Measurements from ENCODE around the gene P2RX6.

P2RX6 gene

GRCh38 chr22:20998411-20999336 lies 16.3 kb upstream of the P2RX6 start:
- H3K27me3 ChIP-seq, result no peaks in the 10 kb centered on the region
- H3K4me1 ChIP-seq, result peaks cover 10 to 34% (median 28%) of the 10 kb centered on the region in 4 donors
- no peak for TF ChIP-seq CTCF (IDR thresholded peaks at IDR 0.05)
- no peak overlapping the region for H3K4me3 ChIP-seq
- no peak overlapping the region for H3K27ac ChIP-seq
- no peak for DNase-seq
- H3K9me3 ChIP-seq, result no peaks in the 10 kb centered on the region
- peaks cover 9 to 65% (median 48%) of the 10 kb centered on the region in 3 donors for H3K36me3 ChIP-seq
- intact Hi-C loops (cut with DNase I; ENCODE audit: low total_unique reads), result loop anchor here (5.0 kb wide), 1 partner anchor 81 kb away; the partner anchor contains the start of gene CRKL

GRCh38 chr22:20999350-21000206 lies 15.4 kb upstream of the P2RX6 start:
- Histone ChIP-seq H3K36me3 (peaks cover 2 to 56% (median 42%) of the 10 kb centered on the region in 3 donors), H3K4me3 (peak overlapping the region in 1 of 2 donors; percentile 71)

GRCh38 chr22:21000207-21000986 lies 14.6 kb upstream of the P2RX6 start:
- intact Hi-C loops (cut with DNase I; ENCODE audit: low total_unique reads), result no loop called here

More at GRCh38 chr22:20999350-21000206, 15.4 kb upstream of the P2RX6 start:
- TF ChIP-seq CTCF (IDR thresholded peaks at IDR 0.05), result no peak
- DNase-seq, result no peak
- intact Hi-C loops (cut with DNase I; ENCODE audit: low total_unique reads), result loop anchor here (5.0 kb wide), 1 partner anchor 82 kb away; the partner anchor contains the start of gene CRKL
- Histone ChIP-seq H3K27me3 (no peaks in the 10 kb centered on the region), H3K4me1 (peaks cover 10 to 37% (median 32%) of the 10 kb centered on the region in 4 donors), H3K27ac (no peak overlapping the region), H3K9me3 (no peaks in the 10 kb centered on the region)

DNA sequence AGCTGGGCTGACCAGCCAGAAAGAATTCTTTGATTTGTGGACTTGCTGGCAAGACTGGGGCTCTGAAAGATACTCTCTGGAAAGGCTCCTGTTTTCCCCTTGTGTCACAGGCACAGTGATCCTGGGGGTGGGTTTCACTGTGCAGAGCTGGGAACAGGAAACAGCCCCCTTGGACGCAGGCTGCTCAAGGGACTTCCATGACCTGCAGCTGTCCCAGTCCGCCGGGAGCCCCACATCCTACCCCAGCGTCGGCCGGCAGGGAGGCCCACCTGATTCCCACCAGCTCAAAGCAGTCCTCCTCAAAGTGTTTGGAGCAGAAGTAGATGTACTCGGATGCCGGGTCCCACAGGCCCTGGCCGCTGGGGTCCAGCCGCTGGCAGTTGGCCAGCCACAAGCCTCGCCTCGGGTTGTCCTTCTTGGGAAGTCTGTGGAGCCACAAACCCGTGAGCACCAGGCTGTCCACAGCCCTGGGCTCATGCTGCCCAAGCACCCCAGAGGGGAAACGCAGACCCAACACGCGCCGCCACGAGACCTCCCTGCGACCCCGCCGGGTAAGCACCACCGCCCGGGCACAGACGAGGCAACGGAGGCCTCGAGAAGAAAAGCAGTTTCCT lies 13.9 kb upstream of the P2RX6 start:
- intact Hi-C loops (cut with DNase I; ENCODE audit: low total_unique reads), result no loop called here
- Histone ChIP-seq H3K9me3 (no peaks in the 10 kb centered on the region), H3K36me3 (peaks cover 0 to 40% (median 38%) of the 10 kb centered on the region in 3 donors), H3K27ac (peak overlapping the region; percentile 97), H3K4me1 (peaks cover 10 to 37% (median 32%) of the 10 kb centered on the region in 4 donors), H3K27me3 (no peaks in the 10 kb centered on the region), H3K4me3 (peak overlapping the region; percentile 71 to 74)
- DNase-seq, result peak in 1 of 2 donors; percentile 41
- no peak for TF ChIP-seq CTCF (IDR thresholded peaks at IDR 0.05)

More at GRCh38 chr22:21000207-21000986, 14.6 kb upstream of the P2RX6 start:
- peaks cover 0 to 47% (median 42%) of the 10 kb centered on the region in 3 donors for H3K36me3 ChIP-seq
- H3K27ac ChIP-seq, result peak overlapping the region; percentile 97
- H3K9me3 ChIP-seq, result no peaks in the 10 kb centered on the region
- peak overlapping the region; percentile 71 to 74 for H3K4me3 ChIP-seq
- TF ChIP-seq CTCF (IDR thresholded peaks at IDR 0.05), result no peak
- no peak for DNase-seq
- H3K27me3 ChIP-seq, result no peaks in the 10 kb centered on the region
- peaks cover 10 to 37% (median 32%) of the 10 kb centered on the region in 4 donors for H3K4me1 ChIP-seq
